Measurements from ENCODE around the gene PYGL.

DNA sequence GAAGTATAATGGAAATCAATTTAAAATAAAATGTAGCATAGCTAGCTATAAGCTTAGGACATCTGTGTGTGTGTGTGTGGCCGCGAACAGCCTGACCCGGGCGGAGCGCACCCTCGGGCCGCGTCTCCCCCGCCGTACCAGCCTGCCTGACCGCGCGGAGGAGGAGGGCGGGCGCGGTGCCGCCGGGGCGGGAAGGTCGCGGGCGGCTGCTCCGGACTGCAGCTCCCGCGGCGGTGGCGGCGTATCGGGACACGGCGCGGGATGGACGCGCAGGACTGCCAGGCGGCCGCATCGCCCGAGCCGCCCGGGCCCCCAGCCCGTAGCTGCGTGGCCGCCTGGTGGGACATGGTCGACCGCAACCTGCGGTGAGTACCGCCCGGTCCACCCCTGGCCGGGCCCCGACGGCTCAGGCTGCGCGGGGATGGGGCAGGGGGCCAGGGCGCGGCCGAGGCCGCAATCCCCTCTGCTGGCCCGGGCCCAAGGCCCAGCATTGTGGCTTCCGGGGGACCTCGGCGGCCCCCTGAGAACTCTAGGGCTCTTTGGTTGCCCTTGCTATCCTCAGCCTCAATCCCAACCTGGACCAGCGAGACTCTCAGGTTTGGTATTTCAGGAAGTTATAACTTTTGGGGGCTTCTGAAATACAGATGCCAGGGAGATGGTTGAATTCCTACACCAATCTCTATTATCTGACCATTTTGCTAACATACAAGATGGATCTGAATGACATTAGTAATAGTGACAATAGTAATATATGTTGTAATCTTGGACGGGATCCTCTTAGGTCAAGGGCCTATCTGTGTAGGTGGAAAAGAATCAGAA lies 72.2 kb downstream of the PYGL start, which contains the start of gene ABHD12B:
- TF ChIP-seq, protein P1, sequence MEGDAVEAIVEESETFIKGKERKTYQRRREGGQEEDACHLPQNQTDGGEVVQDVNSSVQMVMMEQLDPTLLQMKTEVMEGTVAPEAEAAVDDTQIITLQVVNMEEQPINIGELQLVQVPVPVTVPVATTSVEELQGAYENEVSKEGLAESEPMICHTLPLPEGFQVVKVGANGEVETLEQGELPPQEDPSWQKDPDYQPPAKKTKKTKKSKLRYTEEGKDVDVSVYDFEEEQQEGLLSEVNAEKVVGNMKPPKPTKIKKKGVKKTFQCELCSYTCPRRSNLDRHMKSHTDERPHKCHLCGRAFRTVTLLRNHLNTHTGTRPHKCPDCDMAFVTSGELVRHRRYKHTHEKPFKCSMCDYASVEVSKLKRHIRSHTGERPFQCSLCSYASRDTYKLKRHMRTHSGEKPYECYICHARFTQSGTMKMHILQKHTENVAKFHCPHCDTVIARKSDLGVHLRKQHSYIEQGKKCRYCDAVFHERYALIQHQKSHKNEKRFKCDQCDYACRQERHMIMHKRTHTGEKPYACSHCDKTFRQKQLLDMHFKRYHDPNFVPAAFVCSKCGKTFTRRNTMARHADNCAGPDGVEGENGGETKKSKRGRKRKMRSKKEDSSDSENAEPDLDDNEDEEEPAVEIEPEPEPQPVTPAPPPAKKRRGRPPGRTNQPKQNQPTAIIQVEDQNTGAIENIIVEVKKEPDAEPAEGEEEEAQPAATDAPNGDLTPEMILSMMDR (conservative IDR thresholded peaks at IDR 0.05; ENCODE audit: low read depth in 2 of 2) = no peak
- TF ChIP-seq EZH2phosphoT487 (IDR thresholded peaks at IDR 0.05; ENCODE audit: unreplicated experiment) = no peak

Data from GM23338 (cell line).